PC-9 (cell line): ENCODE results near the gene KCNJ14.

Experiments used
- EZH2 ChIP-seq: fragments of 200-600 bp; sonication (generic); IDR thresholded peaks from 2 replicates; pipeline ENCODE4 v1.8.0; 2017; ENCODE audit warnings: antibody characterized with exemption, low read depth
- TF ChIP-seq, protein P1 (sequence below): fragments of 200-600 bp; sonication (generic); conservative IDR thresholded peaks from 2 replicates; pipeline ENCODE4 v1.6.1; 2017; ENCODE audit warnings: mixed run types, antibody characterized with exemption, mild to moderate bottlenecking, moderate library complexity

GRCh38 chr19:48446579-48446978, 8.8 kb upstream of the KCNJ14 start:
- TF ChIP-seq, protein P1, sequence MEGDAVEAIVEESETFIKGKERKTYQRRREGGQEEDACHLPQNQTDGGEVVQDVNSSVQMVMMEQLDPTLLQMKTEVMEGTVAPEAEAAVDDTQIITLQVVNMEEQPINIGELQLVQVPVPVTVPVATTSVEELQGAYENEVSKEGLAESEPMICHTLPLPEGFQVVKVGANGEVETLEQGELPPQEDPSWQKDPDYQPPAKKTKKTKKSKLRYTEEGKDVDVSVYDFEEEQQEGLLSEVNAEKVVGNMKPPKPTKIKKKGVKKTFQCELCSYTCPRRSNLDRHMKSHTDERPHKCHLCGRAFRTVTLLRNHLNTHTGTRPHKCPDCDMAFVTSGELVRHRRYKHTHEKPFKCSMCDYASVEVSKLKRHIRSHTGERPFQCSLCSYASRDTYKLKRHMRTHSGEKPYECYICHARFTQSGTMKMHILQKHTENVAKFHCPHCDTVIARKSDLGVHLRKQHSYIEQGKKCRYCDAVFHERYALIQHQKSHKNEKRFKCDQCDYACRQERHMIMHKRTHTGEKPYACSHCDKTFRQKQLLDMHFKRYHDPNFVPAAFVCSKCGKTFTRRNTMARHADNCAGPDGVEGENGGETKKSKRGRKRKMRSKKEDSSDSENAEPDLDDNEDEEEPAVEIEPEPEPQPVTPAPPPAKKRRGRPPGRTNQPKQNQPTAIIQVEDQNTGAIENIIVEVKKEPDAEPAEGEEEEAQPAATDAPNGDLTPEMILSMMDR = no peak
- no peak for TF ChIP-seq EZH2
